Lower leg skin (tissue), 3 donors: ENCODE data around the gene ICAM4.

Experiments used
- CTCF ChIP-seq, 3 donors: fragments of 450-650 bp; IDR thresholded peaks; one replicate each; pipeline ENCODE4 v1.5.1; 2016; ENCODE audit warnings: antibody characterized with exemption in 3 of 3, mild to moderate bottlenecking in 3 of 3, moderate library complexity in 2 of 3
- POLR2A ChIP-seq, 2 donors: fragments of 450-650 bp; IDR thresholded peaks; one replicate each; pipeline ENCODE4 v1.6.1; 2016 to 2017; ENCODE audit warnings: antibody characterized with exemption in 2 of 2, mild to moderate bottlenecking in 1 of 2, moderate library complexity in 1 of 2

DNA sequence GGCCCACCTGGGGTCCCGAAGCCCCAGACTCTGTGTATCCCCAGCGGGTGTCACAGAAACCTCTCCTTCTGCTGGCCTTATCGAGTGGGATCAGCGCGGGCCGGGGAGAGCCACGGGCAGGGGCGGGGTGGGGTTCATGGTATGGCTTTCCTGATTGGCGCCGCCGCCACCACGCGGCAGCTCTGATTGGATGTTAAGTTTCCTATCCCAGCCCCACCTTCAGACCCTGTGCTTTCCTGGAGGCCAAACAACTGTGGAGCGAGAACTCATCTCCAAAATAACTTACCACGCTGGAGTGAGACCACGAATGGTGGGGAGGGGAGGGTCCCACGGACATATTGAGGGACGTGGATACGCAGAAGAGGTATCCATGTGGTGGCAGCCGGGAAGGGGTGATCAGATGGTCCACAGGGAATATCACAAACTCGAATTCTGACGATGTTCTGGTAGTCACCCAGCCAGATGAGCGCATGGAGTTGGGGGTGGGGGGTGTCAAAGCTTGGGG, 2.0 kb downstream of the ICAM4 start:
- no peak for TF ChIP-seq CTCF (IDR thresholded peaks at IDR 0.05)
- TF ChIP-seq POLR2A (IDR thresholded peaks at IDR 0.05): no peak
